K562 (cell line): ENCODE data around the gene TUBB4B. TPM values are rescaled to one million over a fixed set of nuclear protein-coding genes. Genes with fewer than 3 reads are reported as not detected.

Experiments
- ARID1B ChIP-seq: fragments of 450-650 bp; IDR thresholded peaks from 2 replicates; pipeline ENCODE4 v1.6.1; 2016; ENCODE audit warnings: antibody characterized with exemption, mild to moderate bottlenecking, inconsistent platforms
- CHD2 ChIP-seq: IDR thresholded peaks from 2 replicates; pipeline ENCODE4 v1.6.1; 2011; ENCODE audit warnings: low read depth, low read length
- ELF1 ChIP-seq: fragments of 200-800 bp; sonication (Bioruptor generic); IDR thresholded peaks from 2 replicates; pipeline ENCODE4 v1.6.1; 2016; ENCODE audit warnings: missing genetic modification characterization, missing compliant biosample characterization
- ELK1 ChIP-seq: sonication (generic); formaldehyde crosslinking; IDR thresholded peaks from 2 replicates; pipeline ENCODE4 v1.8.1; 2022; ENCODE audit warnings: missing genetic modification reagents
- ETV6 ChIP-seq, 3 experiments: fragments of 150-350 bp in 1 of 3; sonication (generic) in 1 of 3; formaldehyde crosslinking in 1 of 3; IDR thresholded peaks; 2 replicates each; pipeline versions ENCODE4 v1.6.1 to v1.8.0; 2014 to 2022; ENCODE audit warnings: borderline replicate concordance in 2 of 3, low read depth in 2 of 3, antibody characterized with exemption in 1 of 3, low read length in 1 of 3, mild to moderate bottlenecking in 1 of 3, missing genetic modification reagents in 1 of 3
- ILK ChIP-seq: fragments of 450-650 bp; IDR thresholded peaks from 2 replicates; pipeline ENCODE4 v1.6.1; 2016; ENCODE audit warnings: missing genetic modification characterization, low read depth, mild to moderate bottlenecking, missing compliant biosample characterization, moderate library complexity, borderline replicate concordance
- MAFK ChIP-seq: IDR thresholded peaks from 2 replicates; pipeline ENCODE4 v1.6.1; 2011; ENCODE audit warnings: low read length, improper control_type of control experiment
- MLLT1 ChIP-seq, 2 experiments: fragments of 450-650 bp; IDR thresholded peaks; 2 replicates each; pipeline ENCODE4 v1.6.1; 2016
- MLX ChIP-seq, 2 experiments: fragments of 450-650 bp in 1 of 2; sonication (generic) in 1 of 2; formaldehyde crosslinking; conservative IDR thresholded peaks; 2 replicates each; pipeline versions ENCODE4 v1.4.0 to v1.8.1; 2020 to 2022; ENCODE audit warnings: mild to moderate bottlenecking in 1 of 2, missing genetic modification reagents in 1 of 2
- MYC ChIP-seq, 2 experiments: fragments of 250-450 bp in 1 of 2; sonication (Bioruptor Pico) in 1 of 2; IDR thresholded peaks; 2 replicates each; pipeline versions ENCODE4 v1.5.1 to v1.6.1; 2012 to 2021; ENCODE audit warnings: low read depth in 2 of 2, borderline replicate concordance in 1 of 2, improper control_type of control experiment in 1 of 2, low read length in 1 of 2, mild to moderate bottlenecking in 1 of 2, moderate library complexity in 1 of 2
- PHB ChIP-seq: fragments of 250-450 bp; sonication (Bioruptor Pico); IDR thresholded peaks from 2 replicates; pipeline ENCODE4 v1.5.0; 2021
- RBM22 ChIP-seq: fragments of 200-400 bp; formaldehyde crosslinking; IDR thresholded peaks from 2 replicates; pipeline ENCODE4 v1.6.1; 2018; ENCODE audit warnings: low read length, low read depth; ENCODE audit not compliant: poor library complexity, severe bottlenecking
- TCF3 ChIP-seq: sonication (generic); formaldehyde crosslinking; IDR thresholded peaks from 2 replicates; pipeline ENCODE4 v1.4.0; 2020; ENCODE audit warnings: mild to moderate bottlenecking, missing genetic modification reagents
- ZHX1 ChIP-seq: fragments of 150-350 bp; conservative IDR thresholded peaks from 2 replicates; pipeline ENCODE4 v1.6.1; 2014; ENCODE audit warnings: low read length
- polyA plus RNA-seq, 8 experiments: library from polyadenylated mRNA; depleted of rRNA in 4 of 8; stranded (reverse) in 5 of 8; unstranded in 3 of 8; fragments of >200 nt; fragmentation: Nextera tagmentation in 2 of 8; fragmentation: Illumina TruSeq in 1 of 8; extraction: Ambion mirVana in 2 of 8; extraction: Trizol in 1 of 8; gene quantifications; 2 replicates each; pipeline versions ENCODE4 v1.2.1 to v1.2.3, GENCODE V29; 2011 to 2014; ENCODE audit warnings: inconsistent platforms in 1 of 8, missing spikeins in 1 of 8
- total RNA-seq, 7 experiments: library from RNA; depleted of rRNA in 6 of 7; stranded (reverse); fragments of >200 nt in 6 of 7; fragmentation: Illumina TruSeq in 2 of 7; extraction: Trizol in 2 of 7; gene quantifications; 2 replicates each; pipeline versions ENCODE4 v1.2.1 to v1.2.3, GENCODE V29; 2011 to 2021; ENCODE audit warnings: low replicate concordance in 1 of 7
- TF ChIP-seq, protein P1 (sequence below): fragments of 450-650 bp; IDR thresholded peaks from one replicate; pipeline ENCODE4 v1.6.1; 2018; ENCODE audit warnings: mild to moderate bottlenecking, moderate library complexity; ENCODE audit not compliant: partially characterized antibody
- TF ChIP-seq, protein P2 (sequence below), 2 experiments: fragments of 450-650 bp in 1 of 2; sonication (generic) in 1 of 2; formaldehyde crosslinking in 1 of 2; IDR thresholded peaks in 1 of 2; conservative IDR thresholded peaks in 1 of 2; 2 replicates each; pipeline versions ENCODE4 v1.6.1 to v1.8.1; 2016 to 2023; ENCODE audit warnings: mild to moderate bottlenecking in 2 of 2, moderate library complexity in 2 of 2, inconsistent platforms in 1 of 2, missing genetic modification reagents in 1 of 2

The TUBB4B gene
- total and polyA plus RNA-seq, 9 of the 15 experiments (the other 6 are each of a cell fraction or from before 2014, with no cell fraction given), result 24.1 to 443 (median 268) TPM

- no peak for TF ChIP-seq ZHX1
- no peak for TF ChIP-seq ARID1B
- no peak for TF ChIP-seq ILK (tag)
- TF ChIP-seq ETV6 (IDR thresholded peaks at IDR 0.05; ENCODE audit: borderline replicate concordance in 1 of 2, low read depth in 2 of 2, low read length in 1 of 2), result no peak
- no peak for TF ChIP-seq ETV6 (CRISPR knock-in tag; IDR thresholded peaks at IDR 0.05; ENCODE audit: borderline replicate concordance)
- no peak for TF ChIP-seq CHD2
- no peak for TF ChIP-seq TCF3 (CRISPR knock-in tag)
- TF ChIP-seq MLX (CRISPR knock-in tag; conservative IDR thresholded peaks at IDR 0.05), result no peak
- no peak for TF ChIP-seq MAFK
- TF ChIP-seq, protein P1, sequence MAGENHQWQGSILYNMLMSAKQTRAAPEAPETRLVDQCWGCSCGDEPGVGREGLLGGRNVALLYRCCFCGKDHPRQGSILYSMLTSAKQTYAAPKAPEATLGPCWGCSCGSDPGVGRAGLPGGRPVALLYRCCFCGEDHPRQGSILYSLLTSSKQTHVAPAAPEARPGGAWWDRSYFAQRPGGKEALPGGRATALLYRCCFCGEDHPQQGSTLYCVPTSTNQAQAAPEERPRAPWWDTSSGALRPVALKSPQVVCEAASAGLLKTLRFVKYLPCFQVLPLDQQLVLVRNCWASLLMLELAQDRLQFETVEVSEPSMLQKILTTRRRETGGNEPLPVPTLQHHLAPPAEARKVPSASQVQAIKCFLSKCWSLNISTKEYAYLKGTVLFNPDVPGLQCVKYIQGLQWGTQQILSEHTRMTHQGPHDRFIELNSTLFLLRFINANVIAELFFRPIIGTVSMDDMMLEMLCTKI, result no peak
- TF ChIP-seq ELF1 (tag), result no peak
- no peak for TF ChIP-seq PHB (CRISPR knock-in tag)
- TF ChIP-seq RBM22, result no peak
- TF ChIP-seq MYC (IDR thresholded peaks at IDR 0.05; ENCODE audit: low read depth, low read length), result peak; percentile 37; the same call in 1 of the 2 replicates
- no peak for TF ChIP-seq MYC (CRISPR knock-in tag; IDR thresholded peaks at IDR 0.05; ENCODE audit: borderline replicate concordance, low read depth)
- TF ChIP-seq ELK1 (CRISPR knock-in tag), result no peak
- TF ChIP-seq, protein P2, sequence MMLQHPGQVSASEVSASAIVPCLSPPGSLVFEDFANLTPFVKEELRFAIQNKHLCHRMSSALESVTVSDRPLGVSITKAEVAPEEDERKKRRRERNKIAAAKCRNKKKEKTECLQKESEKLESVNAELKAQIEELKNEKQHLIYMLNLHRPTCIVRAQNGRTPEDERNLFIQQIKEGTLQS (IDR thresholded peaks at IDR 0.05), result no peak
- TF ChIP-seq, protein P2 (CRISPR knock-in tag; conservative IDR thresholded peaks at IDR 0.05), result no peak
- TF ChIP-seq MLLT1 (IDR thresholded peaks at IDR 0.05), result no peak
Observed at GRCh38 chr9:137217276-137218211, 23.5 kb upstream of the TUBB4B start (continued).
